ENCODE measurements around the gene ACSM3. TPM values are rescaled to one million over a fixed set of nuclear protein-coding genes. Genes with fewer than 3 reads are reported as not detected.

ACSM3 gene
- total and polyA plus RNA-seq, 9 of the 15 experiments (the other 6 are each of a cell fraction or from before 2014, with no cell fraction given), result 112 to 420 (median 182) TPM

DNA sequence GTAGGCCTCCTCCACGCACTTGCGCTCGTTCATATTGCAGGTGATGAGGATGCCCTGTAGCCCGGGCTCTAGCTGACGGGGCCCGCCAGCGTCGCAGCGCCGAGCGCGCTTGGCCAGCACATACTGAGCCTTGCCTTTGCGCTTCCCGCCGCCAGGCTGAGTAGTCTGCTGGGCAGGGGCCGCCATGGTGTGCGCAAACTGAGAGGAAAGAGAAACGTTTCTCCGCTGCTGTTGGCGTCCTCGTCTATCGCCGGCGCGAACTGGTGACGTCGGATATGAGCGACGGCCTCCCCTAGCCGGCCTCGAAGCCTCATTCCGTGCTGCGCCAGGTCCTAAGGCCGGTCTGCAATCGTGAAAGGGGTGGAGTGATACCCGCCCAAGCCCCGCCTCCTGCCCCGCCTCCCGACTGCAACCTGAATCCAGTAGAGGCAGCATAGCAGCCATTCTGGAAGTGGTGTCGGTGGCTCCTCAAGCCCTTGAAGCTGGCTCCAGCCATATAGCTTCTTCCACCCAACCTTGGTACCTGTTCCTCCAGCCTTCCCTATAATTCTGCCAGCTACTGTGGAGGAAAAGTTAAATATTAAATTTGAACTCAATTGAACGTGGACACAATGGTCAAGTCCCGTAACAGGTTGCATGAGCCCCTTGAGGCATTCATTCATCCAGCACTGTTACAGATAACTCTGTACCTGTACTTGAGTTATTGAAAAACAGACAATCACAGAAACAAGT is 22.1 kb upstream of the ACSM3 start, which contains the start of gene THUMPD1 (continued):
- TF ChIP-seq, protein P1, sequence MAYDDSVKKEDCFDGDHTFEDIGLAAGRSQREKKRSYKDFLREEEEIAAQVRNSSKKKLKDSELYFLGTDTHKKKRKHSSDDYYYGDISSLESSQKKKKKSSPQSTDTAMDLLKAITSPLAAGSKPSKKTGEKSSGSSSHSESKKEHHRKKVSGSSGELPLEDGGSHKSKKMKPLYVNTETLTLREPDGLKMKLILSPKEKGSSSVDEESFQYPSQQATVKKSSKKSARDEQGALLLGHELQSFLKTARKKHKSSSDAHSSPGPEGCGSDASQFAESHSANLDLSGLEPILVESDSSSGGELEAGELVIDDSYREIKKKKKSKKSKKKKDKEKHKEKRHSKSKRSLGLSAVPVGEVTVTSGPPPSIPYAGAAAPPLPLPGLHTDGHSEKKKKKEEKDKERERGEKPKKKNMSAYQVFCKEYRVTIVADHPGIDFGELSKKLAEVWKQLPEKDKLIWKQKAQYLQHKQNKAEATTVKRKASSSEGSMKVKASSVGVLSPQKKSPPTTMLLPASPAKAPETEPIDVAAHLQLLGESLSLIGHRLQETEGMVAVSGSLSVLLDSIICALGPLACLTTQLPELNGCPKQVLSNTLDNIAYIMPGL (CRISPR knock-in tag; IDR thresholded peaks at IDR 0.05), result peak; percentile 69
- TF ChIP-seq, protein P2, sequence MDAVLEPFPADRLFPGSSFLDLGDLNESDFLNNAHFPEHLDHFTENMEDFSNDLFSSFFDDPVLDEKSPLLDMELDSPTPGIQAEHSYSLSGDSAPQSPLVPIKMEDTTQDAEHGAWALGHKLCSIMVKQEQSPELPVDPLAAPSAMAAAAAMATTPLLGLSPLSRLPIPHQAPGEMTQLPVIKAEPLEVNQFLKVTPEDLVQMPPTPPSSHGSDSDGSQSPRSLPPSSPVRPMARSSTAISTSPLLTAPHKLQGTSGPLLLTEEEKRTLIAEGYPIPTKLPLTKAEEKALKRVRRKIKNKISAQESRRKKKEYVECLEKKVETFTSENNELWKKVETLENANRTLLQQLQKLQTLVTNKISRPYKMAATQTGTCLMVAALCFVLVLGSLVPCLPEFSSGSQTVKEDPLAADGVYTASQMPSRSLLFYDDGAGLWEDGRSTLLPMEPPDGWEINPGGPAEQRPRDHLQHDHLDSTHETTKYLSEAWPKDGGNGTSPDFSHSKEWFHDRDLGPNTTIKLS (IDR thresholded peaks at IDR 0.05; ENCODE audit: borderline replicate concordance, low read depth), result no peak
- TF ChIP-seq, protein P3, sequence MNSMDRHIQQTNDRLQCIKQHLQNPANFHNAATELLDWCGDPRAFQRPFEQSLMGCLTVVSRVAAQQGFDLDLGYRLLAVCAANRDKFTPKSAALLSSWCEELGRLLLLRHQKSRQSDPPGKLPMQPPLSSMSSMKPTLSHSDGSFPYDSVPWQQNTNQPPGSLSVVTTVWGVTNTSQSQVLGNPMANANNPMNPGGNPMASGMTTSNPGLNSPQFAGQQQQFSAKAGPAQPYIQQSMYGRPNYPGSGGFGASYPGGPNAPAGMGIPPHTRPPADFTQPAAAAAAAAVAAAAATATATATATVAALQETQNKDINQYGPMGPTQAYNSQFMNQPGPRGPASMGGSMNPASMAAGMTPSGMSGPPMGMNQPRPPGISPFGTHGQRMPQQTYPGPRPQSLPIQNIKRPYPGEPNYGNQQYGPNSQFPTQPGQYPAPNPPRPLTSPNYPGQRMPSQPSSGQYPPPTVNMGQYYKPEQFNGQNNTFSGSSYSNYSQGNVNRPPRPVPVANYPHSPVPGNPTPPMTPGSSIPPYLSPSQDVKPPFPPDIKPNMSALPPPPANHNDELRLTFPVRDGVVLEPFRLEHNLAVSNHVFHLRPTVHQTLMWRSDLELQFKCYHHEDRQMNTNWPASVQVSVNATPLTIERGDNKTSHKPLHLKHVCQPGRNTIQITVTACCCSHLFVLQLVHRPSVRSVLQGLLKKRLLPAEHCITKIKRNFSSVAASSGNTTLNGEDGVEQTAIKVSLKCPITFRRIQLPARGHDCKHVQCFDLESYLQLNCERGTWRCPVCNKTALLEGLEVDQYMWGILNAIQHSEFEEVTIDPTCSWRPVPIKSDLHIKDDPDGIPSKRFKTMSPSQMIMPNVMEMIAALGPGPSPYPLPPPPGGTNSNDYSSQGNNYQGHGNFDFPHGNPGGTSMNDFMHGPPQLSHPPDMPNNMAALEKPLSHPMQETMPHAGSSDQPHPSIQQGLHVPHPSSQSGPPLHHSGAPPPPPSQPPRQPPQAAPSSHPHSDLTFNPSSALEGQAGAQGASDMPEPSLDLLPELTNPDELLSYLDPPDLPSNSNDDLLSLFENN (IDR thresholded peaks at IDR 0.05; ENCODE audit: low read depth in 2 of 2, low read length in 2 of 2), result peak in 1 of 2 experiments; percentile 53; a peak in 1 of 4 replicates
- no peak for TF ChIP-seq STAG1 (CRISPR knock-in tag; IDR thresholded peaks at IDR 0.05; ENCODE audit: borderline replicate concordance)
- TF ChIP-seq, protein P4, sequence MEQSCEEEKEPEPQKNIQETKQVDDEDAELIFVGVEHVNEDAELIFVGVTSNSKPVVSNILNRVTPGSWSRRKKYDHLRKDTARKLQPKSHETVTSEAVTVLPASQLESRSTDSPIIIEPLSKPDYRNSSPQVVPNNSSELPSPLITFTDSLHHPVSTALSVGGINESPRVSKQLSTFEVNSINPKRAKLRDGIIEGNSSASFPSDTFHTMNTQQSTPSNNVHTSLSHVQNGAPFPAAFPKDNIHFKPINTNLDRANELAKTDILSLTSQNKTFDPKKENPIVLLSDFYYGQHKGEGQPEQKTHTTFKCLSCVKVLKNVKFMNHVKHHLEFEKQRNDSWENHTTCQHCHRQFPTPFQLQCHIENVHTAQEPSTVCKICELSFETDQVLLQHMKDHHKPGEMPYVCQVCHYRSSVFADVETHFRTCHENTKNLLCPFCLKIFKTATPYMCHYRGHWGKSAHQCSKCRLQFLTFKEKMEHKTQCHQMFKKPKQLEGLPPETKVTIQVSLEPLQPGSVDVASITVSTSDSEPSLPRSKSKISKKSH (CRISPR knock-in tag; IDR thresholded peaks at IDR 0.05), result no peak
- TF ChIP-seq ZZZ3 (IDR thresholded peaks at IDR 0.05), result no peak
- TF ChIP-seq ZNF121 (CRISPR knock-in tag; conservative IDR thresholded peaks at IDR 0.05), result no peak; the same call in 1 of the 2 replicates
- TF ChIP-seq, protein P5, sequence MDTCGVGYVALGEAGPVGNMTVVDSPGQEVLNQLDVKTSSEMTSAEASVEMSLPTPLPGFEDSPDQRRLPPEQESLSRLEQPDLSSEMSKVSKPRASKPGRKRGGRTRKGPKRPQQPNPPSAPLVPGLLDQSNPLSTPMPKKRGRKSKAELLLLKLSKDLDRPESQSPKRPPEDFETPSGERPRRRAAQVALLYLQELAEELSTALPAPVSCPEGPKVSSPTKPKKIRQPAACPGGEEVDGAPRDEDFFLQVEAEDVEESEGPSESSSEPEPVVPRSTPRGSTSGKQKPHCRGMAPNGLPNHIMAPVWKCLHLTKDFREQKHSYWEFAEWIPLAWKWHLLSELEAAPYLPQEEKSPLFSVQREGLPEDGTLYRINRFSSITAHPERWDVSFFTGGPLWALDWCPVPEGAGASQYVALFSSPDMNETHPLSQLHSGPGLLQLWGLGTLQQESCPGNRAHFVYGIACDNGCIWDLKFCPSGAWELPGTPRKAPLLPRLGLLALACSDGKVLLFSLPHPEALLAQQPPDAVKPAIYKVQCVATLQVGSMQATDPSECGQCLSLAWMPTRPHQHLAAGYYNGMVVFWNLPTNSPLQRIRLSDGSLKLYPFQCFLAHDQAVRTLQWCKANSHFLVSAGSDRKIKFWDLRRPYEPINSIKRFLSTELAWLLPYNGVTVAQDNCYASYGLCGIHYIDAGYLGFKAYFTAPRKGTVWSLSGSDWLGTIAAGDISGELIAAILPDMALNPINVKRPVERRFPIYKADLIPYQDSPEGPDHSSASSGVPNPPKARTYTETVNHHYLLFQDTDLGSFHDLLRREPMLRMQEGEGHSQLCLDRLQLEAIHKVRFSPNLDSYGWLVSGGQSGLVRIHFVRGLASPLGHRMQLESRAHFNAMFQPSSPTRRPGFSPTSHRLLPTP (IDR thresholded peaks at IDR 0.05; ENCODE audit: borderline replicate concordance, extremely low read depth, insufficient read length), result no peak
- TF ChIP-seq RBM17 (IDR thresholded peaks at IDR 0.05; ENCODE audit: borderline replicate concordance, low read depth, low read length), result no peak
- TF ChIP-seq TAF9B (IDR thresholded peaks at IDR 0.05; ENCODE audit: partially characterized antibody), result peak; percentile 55
- no peak for TF ChIP-seq GTF2E2 (tag; IDR thresholded peaks at IDR 0.05)
- TF ChIP-seq BRCA1 (IDR thresholded peaks at IDR 0.05), result no peak
- no peak for TF ChIP-seq BRCA1 (CRISPR knock-in tag; IDR thresholded peaks at IDR 0.05)
- peak; percentile 90; the same call in 1 of the 2 replicates for TF ChIP-seq POLR2AphosphoS2 (IDR thresholded peaks at IDR 0.05; ENCODE audit: low read length)
- TF ChIP-seq ZNF766 (CRISPR knock-in tag; conservative IDR thresholded peaks at IDR 0.05), result no peak
- TF ChIP-seq ZNF778 (CRISPR knock-in tag; IDR thresholded peaks at IDR 0.05), result no peak

Data from K562 (cell line).